HG03064 (cell line): Measurements from ENCODE around the gene SGF29.
A peak's percentile ranks its signal among the peaks of the same experiment; 100 is the strongest.
"Not testable (repeated sequence)": the region's sequence is repeated elsewhere in the genome, so short reads cannot be mapped to it uniquely, and the experiment has no call there.

Source experiments
- ATAC-seq: cut with Tn5 transposase; IDR thresholded peaks from one replicate; pipeline ENCODE4 v1.9.1; 2021; ENCODE audit warnings: low read depth; ENCODE audit not compliant: unreplicated experiment

The SGF29 gene

GRCh38 chr16:28532940-28533647 lies 20.6 kb upstream of the SGF29 start:
- no peak for ATAC-seq

DNA sequence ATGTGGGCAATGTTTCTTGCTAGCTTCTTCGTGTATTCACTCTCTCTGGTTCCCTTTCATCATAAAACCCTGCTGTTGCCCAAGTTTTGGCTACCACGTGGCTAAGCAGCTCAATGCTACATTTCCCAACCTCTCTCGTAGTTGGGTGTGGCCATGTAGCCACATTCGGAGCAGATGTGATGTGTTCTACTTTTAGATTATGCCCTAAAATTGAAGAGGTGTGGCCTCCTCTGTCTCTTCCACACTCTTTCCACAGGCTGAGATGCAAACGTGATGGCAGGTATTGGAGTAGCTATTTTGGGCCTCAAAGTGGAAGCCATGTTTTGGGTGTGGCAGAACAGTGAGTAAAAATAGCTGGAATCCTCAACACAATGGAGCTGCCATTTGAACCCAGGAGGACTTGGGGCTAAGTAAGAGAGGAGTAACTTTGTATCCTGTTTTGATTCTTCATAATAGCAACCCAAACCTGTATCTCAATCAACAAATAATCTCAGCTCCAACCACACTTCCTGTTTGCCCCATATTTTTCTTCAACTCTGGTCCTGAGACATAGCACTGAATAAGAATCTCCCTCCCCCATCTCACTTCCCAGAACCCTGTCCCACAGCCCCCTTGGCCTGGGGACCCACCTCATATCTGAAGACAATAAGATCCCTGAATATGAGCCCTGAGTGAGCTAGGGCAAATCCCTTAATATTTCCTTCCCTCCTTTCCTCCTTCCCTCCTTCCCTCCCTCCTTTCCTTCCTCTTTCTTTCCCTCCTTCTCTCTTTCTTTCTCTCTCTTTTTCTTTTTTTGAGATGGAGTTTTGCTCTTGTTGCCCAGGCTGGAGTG lies 19.0 kb upstream of the SGF29 start:
- ATAC-seq, result no peak

GRCh38 chr16:28537076-28537475 lies 16.6 kb upstream of the SGF29 start:
- no peak for ATAC-seq

- ATAC-seq, result no peak
Measured at GRCh38 chr16:28537964-28538732, 15.6 kb upstream of the SGF29 start.

DNA sequence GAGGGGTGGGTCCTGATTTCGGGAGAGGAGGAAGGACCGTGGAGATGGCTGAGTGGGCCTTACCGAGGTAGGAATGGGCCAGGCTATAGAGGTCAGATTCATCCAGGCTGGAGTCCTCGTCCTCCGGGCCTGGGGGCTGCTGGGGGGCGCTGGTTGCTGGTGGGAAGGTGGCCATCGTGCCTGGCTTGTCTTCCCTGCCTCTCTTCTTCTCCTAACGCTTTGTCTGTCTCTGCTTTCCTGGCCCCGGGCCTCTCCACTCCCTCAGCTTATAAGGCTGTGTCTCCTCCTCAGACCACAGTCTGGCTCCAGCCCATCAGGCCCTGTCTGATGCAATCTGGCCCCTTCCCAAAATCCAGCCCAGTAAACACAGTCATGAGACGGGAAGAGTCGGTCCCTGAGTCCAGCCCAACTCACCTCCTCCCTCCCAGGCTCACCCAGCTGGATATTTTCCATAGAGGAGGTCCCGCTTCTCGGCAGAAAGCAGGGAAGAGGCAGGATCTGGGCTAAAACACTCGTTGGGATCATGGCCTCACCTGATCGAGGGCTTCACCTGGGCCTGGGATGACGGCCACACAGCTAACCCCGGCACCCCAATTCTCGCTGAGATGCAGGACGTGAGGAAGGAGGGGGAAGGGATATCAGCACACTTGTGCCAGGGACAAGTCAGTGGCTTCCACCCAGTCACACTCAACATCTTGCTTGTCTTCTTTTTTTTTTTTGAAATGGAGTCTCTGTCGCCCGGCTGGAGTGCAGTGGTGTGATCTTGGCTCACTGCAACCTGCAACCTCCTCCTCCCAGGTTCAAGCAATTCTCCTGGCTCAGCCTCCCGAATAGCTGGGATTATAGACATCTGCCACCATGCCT lies 14.8 kb upstream of the SGF29 start, which contains the start of gene NUPR1:
Gene NUPR1 (minus strand): TSS at position 242 of the 864 bp plus-strand sequence. CDS start 67 bp downstream, at position 175.
- ATAC-seq, result no peak

DNA sequence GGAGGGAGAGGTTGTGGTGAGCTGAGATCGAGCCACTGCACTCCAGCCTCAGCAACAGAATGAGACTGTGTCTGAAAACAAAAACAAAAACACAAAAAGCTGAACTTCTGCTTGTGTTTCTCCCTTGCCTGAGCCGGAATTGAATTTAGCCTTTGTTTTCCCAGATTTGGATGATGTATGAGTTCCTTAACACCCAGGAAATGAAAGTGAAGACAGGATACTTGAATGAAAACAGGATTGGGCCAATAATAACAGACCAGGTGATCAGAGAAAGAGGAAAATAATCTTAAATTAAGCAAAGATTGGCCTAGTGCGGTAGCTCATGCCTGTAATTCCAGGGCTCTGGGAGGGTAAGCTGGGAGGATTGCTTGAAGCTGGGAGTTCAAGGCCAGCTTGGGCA lies 13.4 kb upstream of the SGF29 start:
- ATAC-seq, result no peak

- ATAC-seq, result no peak
Measured at GRCh38 chr16:28542646-28543045, 11.1 kb upstream of the SGF29 start.

GRCh38 chr16:28543072-28543471 lies 10.6 kb upstream of the SGF29 start:
- ATAC-seq, result no peak

- no peak for ATAC-seq
Measured at GRCh38 chr16:28544998-28545397, 8.7 kb upstream of the SGF29 start.

DNA sequence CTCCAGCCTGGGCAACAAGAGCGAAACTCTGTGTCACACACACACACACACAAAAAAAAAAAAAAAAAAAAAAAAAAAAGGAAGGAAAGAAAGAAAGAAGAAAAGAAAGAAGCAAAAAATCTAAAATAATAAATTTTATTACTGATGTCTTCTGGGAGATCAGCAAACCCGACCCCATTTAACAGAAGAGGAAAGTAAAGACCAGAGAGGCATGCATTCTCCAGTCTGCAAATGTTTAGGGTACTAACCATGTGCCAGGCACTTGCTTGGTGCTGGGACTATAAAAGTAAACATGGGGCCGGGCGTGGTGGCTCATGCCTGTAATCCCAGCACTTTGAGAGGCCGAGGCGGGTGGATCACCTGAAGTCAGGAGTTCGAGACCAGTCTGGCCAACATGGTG lies 7.8 kb upstream of the SGF29 start:
- ATAC-seq, result not testable (repeated sequence)

DNA sequence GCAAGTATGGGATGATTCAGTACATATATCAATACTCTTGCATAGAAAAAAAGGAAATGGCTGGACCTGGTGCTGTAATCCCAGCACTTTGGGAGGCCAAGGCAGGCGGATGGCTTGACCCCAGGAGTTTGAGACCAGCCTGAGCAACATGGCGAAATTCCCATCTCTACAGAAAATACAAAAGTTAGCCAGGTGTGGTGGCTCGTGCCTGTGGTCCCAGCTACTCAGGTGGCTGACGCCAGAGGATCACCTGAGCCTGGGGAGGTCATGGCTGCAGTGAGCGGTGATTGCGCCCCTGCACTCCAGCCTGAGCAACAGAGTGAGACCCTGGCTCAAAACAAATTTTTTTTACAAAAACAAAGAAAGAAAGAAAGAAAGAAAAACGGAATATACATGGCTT lies 7.1 kb upstream of the SGF29 start:
- no peak for ATAC-seq

DNA sequence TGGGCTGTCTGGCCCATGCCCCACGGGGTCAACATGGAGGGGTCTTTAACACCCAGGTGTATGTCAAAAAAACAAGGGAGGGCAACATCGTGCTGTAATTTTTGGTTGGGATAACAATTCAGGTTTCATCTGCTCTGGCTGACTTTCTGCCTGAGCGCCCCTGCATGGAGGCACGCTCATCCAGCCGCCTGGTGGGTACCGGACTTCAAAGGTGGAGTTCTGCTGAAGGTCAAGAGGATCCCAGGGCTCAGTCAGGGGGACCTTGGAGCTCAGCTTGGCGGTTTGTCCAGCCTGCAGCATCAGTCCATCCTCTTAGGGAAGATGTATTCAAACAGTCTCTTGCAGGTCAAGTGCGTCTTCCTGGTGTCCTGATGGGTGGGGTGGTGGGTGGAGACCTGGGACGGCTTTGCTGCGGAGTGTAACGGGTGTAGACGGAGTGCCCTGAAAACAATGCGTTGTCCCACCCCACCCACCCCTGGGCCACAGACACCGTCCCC lies 5.4 kb upstream of the SGF29 start:
- no peak for ATAC-seq

DNA sequence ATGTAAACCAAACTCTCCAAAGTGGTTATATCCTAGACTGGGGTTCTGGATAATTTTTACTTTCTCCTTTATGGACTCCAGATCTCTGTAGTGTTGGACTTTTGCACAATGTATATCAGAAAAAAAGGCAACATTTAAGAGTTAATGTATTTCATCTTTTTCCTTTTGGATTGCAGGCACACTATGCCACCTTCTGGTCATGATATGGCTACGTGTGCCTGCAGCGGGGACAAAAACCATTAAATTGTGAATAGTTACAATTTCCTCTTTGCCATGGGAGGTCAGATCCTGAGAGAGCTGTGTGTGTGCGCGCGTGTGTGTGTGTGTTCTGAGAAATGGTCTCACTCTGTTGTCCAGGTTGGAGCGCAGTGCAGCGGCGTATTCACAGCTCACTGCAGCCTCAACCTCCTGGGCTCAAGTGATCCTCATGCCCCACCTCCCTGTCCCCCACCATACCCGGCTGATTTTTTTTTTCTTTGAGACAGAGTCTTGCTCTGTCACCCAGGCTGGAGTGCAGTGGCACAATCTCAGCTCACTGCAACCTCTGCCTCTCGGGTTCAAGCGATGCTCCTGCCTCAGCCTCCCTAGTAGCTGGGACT lies 4.3 kb upstream of the SGF29 start:
- ATAC-seq, result no peak

- ATAC-seq, result peak; percentile 10
Measured at GRCh38 chr16:28554634-28555423, 1.1 kb downstream of the SGF29 start.

DNA sequence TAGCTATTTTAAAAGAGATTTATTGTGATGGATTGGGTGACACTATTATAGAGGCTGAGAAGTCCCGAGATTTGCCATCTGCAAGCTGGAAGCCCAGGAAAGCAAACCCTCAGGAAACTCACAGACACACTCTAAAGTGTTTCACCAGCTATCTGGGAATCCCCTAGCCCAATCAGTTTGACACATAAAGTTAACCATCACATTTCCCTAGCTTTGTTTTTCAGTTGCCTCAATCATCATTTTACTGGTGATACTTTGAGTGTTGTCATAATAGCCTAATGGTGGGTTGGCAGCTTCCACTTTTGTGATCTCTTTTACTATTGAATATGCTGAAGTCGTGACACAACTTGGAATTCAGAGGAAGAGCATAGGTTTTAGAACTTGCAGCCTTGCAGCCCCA lies 1.8 kb downstream of the SGF29 start:
- ATAC-seq, result no peak

DNA sequence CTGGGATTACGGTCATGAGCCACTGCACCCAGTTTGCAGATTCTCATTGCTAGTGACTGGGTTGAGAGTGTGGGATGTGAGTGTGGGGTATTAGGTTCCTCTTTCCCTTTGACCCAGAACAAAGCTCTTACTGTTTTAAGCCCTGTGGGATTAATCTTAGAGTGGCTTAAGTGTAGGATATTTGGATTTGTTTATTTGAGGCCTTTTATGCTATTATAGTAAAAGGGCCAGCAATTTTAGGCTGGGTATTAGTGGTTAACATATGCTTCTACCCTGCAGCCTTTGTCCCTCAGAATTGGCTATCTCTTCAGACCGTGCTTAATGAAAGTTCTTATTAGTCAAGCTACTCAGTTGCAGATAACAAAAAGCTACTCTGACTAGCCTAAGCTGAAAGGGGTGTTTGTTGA lies 3.2 kb downstream of the SGF29 start:
- ATAC-seq, result no peak

DNA sequence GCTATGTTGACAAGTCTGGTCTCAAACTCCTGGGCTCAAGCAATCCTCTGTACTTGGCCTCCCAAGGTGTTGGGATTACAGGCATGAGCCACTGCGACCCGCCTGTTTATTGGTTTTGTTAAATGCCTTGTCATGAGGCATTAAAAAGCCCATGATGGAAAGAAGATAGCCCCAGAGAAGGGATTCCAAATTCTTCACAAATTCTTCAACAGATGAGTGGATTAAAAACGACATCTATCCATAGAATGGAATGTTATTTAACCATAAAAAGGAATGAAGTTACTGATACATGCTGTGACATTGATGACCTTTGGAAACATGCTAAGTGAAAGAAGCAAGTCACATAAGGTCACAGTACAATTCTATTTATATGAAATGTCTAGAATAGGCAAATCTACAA lies 4.7 kb downstream of the SGF29 start:
- ATAC-seq, result no peak

DNA sequence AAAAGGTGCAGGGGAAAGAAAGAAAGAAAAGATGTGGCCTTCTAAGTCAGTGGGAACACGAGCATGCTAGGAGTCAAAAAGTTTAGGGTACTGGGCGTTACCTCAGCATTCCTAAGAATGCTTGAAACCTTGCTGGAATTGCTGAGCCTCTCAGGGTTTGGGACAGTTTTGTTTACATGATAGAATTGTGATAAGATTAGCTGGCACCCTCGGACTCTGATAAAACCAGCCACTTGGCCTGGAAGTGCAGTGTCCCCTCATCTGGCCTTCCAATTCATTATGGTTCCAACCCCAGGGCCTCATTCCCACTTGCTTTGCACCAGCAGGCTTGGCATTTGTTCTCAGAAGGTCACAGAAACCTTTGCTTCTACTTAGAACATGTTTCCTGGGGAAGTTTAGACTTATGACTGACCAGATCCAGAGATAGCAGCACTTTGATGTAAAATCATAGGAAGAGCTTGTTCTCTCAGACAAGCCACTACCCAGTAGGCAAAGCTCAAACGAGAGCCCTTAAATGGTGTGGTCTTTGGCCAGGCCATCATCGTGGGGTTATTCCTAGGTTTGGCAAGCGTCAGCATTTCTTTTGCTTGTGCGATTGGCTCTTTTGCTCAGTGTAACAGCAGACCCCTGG lies 8.0 kb downstream of the SGF29 start:
- no peak for ATAC-seq
